HFF-Myc (cell line): ENCODE measurements around the gene TTC3.

ENCODE experiments used
- DNase-seq: peaks from one replicate; pipeline ENCODE4 v3.0.0-alpha.2; 2011; ENCODE audit warnings: low read depth; ENCODE audit errors: extremely low read depth
- H3K4me3 ChIP-seq: replicated peaks from 2 replicates; pipeline ENCODE4 v1.5.1; 2011; ENCODE audit warnings: low read depth, mild to moderate bottlenecking, control low read depth, low read length
- CTCF ChIP-seq: IDR thresholded peaks from 2 replicates; pipeline ENCODE4 v1.5.1; 2012; ENCODE audit warnings: mild to moderate bottlenecking, low read depth, low read length, control low read depth; ENCODE audit errors: missing control alignments

Gene TTC3

DNA sequence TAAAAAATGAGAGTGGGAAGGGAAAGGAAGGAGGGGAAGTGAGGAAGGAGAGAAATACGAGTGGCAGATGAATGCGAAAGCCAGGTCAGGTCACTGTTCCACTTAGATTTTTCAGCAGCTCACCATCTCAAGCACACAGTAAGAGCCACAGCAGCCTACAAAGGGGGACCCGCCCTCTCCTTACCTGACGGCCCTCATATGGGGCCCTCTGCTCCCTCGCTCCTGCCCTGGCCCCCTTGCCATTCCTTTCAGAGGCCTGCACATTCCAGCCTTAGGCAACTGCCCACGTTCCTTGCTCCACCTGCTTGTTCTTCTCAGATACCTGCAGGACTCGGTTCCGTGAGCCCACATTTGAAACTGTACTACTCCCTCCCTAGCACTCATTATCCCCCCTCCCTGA is 172.1 kb downstream of the TTC3 start:
- no peak overlapping the region for H3K4me3 ChIP-seq
- no peak for DNase-seq

GRCh38 chr21:37248298-37248697 is 175.2 kb downstream of the TTC3 start:
- no peak overlapping the region for H3K4me3 ChIP-seq
- TF ChIP-seq CTCF: no peak
- no peak for DNase-seq

More for the DNA sequence above, 172.1 kb downstream of the TTC3 start:
- no peak for TF ChIP-seq CTCF

- no peak for TF ChIP-seq CTCF
- H3K4me3 ChIP-seq: no peak overlapping the region
- no peak for DNase-seq
Measured at GRCh38 chr21:37249112-37249904, 176.3 kb downstream of the TTC3 start.

DNA sequence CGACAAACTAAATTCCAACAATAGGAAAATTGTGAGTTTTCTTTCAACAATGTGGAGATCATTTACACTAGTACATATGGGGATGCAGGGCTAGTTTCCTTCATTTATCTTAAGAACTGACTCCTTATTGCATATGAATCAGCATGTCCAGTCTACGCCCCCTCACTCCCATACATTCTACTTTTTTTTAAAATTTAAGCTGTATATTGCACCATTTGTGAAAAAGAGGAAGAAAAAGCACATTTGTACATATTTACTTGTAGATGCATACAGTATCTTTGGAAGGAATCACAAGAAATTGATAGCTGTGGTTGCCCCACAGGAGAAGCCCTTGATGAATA is 178.2 kb downstream of the TTC3 start:
- H3K4me3 ChIP-seq: no peak overlapping the region
- DNase-seq: no peak
- TF ChIP-seq CTCF: no peak
